Stimulated activated CD8-positive, alpha-beta memory T cell treated with anti-CD3 and anti-CD28 coated beads, Interleukin-2, amount 100 ng/mL, for 48 hours (primary cell): Measurements from ENCODE around the gene CIAO2A.
"Not testable (repeated sequence)": the region's sequence is repeated elsewhere in the genome, so short reads cannot be mapped to it uniquely, and the experiment has no call there.

ENCODE experiments used
- DNase-seq, 2 donors: peaks; one replicate each; pipeline ENCODE4 v3.0.0-alpha.2; 2020; ENCODE audit warnings: low read depth in 2 of 2

Gene CIAO2A

DNA sequence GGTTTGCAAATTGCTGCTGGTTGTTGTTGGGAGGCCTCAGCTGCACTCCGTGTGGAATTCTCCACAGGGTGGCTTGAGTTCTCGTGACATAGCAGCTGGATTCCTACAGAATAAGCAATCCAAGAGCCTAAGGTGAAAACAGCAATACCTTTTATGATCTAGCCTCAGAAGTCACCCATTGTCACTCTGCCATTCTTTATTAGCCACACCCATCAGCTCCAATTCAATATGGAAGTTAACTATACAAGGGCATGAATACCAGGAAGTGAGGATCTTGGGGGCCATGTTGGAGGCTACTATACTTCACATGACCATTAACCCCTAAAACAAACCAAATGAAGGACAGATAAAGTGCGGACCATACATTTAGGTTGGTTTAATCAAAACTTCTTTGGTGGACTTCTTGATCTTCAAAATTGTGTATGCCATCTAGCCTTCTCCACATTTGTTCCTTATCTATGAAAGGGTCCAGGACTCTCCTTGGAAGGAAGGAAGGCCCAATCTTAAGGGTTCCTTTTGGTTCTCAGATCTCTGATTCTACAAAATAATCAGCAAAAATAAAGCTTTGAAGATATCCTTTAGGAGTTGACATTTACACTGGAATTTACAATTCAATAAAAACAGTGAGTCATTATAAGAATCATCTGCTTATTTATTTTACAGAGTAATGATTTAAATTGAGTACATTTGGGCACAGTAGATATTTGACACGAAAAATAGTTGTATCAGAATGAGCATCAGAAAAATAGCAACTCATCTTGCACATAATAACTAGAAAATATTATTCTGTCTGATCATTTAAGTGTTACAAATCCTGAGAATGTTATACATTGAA lies 21.5 kb downstream of the CIAO2A start:
- no peak for DNase-seq

- DNase-seq, result no peak
These were observed 22.4 kb downstream of the CIAO2A start for GRCh38 chr15:64070965-64071851.

- no peak for DNase-seq
These were observed 23.5 kb downstream of the CIAO2A start for GRCh38 chr15:64070106-64070505.

GRCh38 chr15:64068133-64068532 lies 25.5 kb downstream of the CIAO2A start:
- no peak for DNase-seq

- DNase-seq, result peak; percentile 30 to 48
These were observed 26.0 kb downstream of the CIAO2A start for GRCh38 chr15:64067564-64068030.

GRCh38 chr15:64066451-64066850 lies 27.2 kb downstream of the CIAO2A start:
- no peak for DNase-seq

- DNase-seq, result no peak
These were observed 32.9 kb downstream of the CIAO2A start for GRCh38 chr15:64060716-64061115.

- not testable (repeated sequence) for DNase-seq
These were observed 34.5 kb downstream of the CIAO2A start for GRCh38 chr15:64059104-64059503.

- no peak for DNase-seq
These were observed 35.4 kb downstream of the CIAO2A start for GRCh38 chr15:64058279-64058678.

- DNase-seq, result not testable (repeated sequence)
These were observed 40.0 kb downstream of the CIAO2A start for GRCh38 chr15:64053674-64054073.

- no peak for DNase-seq
These were observed 40.6 kb downstream of the CIAO2A start for GRCh38 chr15:64052925-64053491.

DNA sequence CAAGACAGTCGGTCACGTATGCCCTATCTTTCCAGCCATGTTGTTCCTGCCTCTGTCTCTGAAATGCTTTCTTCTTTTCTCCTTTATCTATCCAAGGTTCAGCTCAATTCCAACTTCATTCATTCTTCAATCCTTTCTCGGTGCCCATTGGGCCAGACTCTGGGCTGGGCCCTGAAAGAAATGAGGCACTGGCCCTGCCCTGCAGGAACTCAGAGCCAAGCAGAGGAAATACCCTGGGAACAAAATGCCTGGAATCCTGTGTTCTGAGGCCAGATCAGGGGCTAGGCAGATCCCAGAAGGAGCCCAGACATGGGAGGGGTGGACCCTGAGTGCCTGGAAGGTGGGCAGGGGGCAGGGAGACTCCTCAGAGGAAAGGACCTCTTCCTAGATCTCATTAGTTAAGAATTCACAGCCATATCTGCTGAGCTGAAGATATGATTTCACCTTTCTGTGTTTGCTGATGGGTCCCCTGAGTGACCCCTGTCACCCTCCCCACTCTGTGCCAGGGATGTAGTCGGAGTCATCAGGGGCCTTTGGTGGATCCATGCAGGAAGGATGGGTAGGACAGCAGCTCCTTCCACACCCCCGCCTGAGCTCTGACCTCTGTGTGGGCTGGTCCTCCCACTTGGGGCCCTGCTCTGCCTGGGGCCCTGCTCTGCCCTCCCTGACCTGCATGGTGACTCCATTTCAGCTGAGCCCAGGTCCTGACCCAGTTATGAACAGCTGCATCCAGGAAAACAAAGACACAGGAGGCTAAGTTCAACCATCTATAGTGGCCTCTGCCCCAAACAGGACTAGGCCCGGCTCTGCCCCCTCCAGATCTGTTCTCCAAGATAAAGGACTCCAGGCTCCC lies 42.0 kb downstream of the CIAO2A start:
- no peak for DNase-seq

GRCh38 chr15:64051093-64051402 lies 42.6 kb downstream of the CIAO2A start:
- DNase-seq, result no peak

DNA sequence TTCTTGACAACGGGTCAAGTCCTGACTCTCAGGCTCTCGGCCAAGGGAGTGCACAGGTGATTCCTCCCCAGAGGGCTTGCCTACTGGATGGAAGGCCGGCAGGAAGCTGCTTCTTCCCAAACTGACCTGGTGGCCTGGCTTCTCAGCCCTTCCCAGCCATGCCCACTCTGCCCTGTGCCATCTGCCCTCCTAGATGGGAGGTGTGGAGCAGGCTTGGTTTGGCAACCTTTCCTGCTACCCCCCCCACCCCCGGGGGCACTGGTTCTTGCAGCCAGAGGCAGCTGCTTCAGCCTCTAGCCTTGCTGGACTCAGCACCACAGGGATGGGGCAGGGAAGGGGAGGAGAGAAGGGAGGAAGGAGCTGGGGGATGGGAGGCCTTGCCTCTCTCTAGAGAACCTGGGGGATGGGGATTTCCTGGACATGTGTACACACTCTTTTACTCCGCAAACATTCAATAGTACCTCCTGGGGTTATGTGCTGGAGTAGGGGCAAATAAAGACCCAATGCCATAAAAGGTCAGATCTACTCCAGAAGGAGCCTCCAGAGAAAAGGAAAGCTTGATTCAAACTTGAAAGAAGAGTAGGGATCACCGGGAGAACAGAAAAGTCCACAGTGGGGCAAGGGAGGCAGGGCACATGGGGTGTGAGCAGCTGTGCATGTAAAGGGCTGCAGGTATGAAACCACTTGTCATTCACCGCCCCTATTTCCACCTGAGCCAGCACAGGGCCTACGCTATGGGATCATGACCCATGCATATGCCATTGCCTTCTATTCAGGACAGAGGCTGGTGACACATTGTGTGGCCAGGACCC lies 43.2 kb downstream of the CIAO2A start:
- DNase-seq, result no peak

DNA sequence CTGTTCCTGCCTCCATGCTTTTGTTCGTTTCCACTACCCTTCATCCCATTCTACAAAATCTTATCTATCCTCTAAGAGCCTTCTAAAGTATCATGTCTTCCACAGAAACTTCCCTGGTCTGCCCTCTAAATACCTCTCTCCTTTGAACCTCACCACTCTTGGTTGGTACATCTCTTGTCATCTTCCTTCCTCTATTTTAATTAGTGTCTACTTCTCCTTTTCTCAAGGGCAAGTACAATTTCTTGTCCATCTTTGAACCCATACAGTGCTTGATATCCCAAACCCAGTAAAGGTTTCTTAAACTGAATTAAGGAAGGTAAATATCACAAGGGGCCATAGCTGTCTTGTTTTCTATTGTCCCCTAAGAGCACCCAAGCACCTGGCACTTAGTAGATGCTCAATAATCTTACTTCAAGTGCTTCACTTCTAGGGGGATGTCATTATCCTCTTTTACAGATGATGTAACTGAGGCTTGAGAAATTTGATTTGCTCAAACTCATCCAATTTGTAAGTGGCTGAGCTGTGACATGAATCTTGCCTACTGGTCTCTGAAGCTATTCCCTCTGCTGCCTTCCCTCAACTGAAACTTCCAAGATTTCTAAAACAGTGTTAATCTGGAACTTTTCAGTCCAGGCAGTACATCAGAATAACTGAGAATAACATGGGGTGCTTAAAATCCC lies 44.7 kb downstream of the CIAO2A start:
- DNase-seq, result no peak

DNA sequence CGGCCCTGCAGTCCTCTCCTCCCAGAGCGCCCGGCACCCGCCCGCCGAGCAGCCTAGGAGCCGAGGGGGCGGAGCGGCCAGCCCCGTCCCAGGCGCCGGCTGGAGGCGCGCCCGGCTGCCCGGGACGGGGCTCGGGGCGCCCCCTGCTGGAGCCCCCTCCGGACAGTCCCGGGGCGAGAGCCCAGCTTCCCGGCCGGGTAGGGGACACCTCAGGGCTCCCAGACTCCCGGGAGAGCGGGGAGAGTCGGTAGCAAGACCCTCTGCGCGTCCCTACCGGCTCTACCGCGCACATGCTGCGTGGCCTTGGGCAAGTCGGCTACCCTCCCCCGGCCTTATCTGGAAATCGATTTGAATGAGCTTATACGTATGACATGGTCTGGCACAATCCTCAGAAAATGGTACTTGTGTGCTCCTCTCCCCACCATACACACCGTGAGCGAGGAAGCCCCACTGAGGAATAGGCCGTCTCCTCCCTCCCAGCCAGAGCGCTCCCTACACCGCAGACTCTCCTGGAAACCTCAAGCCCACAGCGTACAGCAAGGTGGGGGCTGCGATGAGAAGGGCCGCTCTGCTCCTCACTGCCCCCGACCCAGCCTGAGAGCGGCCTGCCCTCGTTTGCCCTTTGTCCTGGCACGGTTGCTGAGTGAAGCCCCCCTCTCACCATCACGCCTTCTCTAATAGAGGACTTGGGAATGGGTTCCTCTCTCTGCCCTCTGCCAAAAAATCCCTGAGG lies 47.1 kb downstream of the CIAO2A start, which contains the start of gene DAPK2:
Gene DAPK2 (minus strand): TSS at position 65 of the 733 bp plus-strand sequence. CDS start 6,224 bp downstream, outside the sequence.
- peak; percentile 54 to 65 for DNase-seq

GRCh38 chr15:64045774-64046420 lies 47.7 kb downstream of the CIAO2A start:
- DNase-seq, result peak in 1 of 2 donors; percentile 16

GRCh38 chr15:64045101-64045435 lies 48.6 kb downstream of the CIAO2A start:
- DNase-seq, result no peak
